ENCODE data around the gene ABAT. TPM values are rescaled to one million over a fixed set of nuclear protein-coding genes. Genes with fewer than 3 reads are reported as not detected.
"Not testable (repeated sequence)": the region's sequence is repeated elsewhere in the genome, so short reads cannot be mapped to it uniquely, and the experiment has no call there.

The ABAT gene
- total RNA-seq, 3 donors from 2014 or later: 12.1 to 25.5 (median 16.5) TPM

GRCh38 chr16:8797364-8798173 is 123.2 kb downstream of the ABAT start, which contains the start of the genes PMM2 and TMEM186:
Gene PMM2, plus strand, starts transcription at chr16:8797839. Its CDS starts 44 bp downstream, at chr16:8797883.
Gene TMEM186, minus strand, starts transcription at chr16:8797639. Its CDS starts 25 bp downstream, at chr16:8797614.
- H3K9me3 ChIP-seq: no peaks in the 10 kb centered on the region
- peaks cover 33% of the 10 kb centered on the region for H3K4me1 ChIP-seq (ENCODE audit: low read depth)
- H3K36me3 ChIP-seq (ENCODE audit: low read depth): no peaks in the 10 kb centered on the region
- intact Hi-C loops (cut with DNase I, micrococcal nuclease): no loop called here
- peak; percentile 97 for ATAC-seq
- DNase-seq: peak; percentile 96 to 98 (median 98)
- H3K4me3 ChIP-seq: peak within 1 kb of the TSS; percentile 74
- no peak for TF ChIP-seq CTCF (IDR thresholded peaks at IDR 0.05)

GRCh38 chr16:8798174-8798527 is 123.7 kb downstream of the ABAT start:
- peak; percentile 8 for ATAC-seq
- Histone ChIP-seq H3K4me3 (peak overlapping the region; percentile 74), H3K36me3 (ENCODE audit: low read depth) (no peaks in the 10 kb centered on the region), H3K9me3 (no peaks in the 10 kb centered on the region), H3K4me1 (ENCODE audit: low read depth) (peaks cover 33% of the 10 kb centered on the region)
- no peak for TF ChIP-seq CTCF (IDR thresholded peaks at IDR 0.05)
- intact Hi-C loops (cut with DNase I, micrococcal nuclease): no loop called here
- no peak for DNase-seq

GRCh38 chr16:8798535-8799157 is 124.2 kb downstream of the ABAT start:
- intact Hi-C loops (cut with DNase I, micrococcal nuclease): no loop called here

GRCh38 chr16:8801701-8802100 is 127.3 kb downstream of the ABAT start:
- peak; percentile 32 for ATAC-seq
- intact Hi-C loops (cut with DNase I, micrococcal nuclease): no loop called here
- Histone ChIP-seq H3K36me3 (ENCODE audit: low read depth) (no peaks in the 10 kb centered on the region), H3K4me1 (ENCODE audit: low read depth) (peaks cover 29% of the 10 kb centered on the region), H3K9me3 (no peaks in the 10 kb centered on the region), H3K4me3 (no peak overlapping the region)
- TF ChIP-seq CTCF (IDR thresholded peaks at IDR 0.05): no peak
- DNase-seq: no peak

More at GRCh38 chr16:8798535-8799157, 124.2 kb downstream of the ABAT start:
- peak; percentile 33 for ATAC-seq
- peaks cover 33% of the 10 kb centered on the region for H3K4me1 ChIP-seq (ENCODE audit: low read depth)
- no peaks in the 10 kb centered on the region for H3K9me3 ChIP-seq
- H3K4me3 ChIP-seq: peak overlapping the region; percentile 74
- DNase-seq: peak in 1 of 3 donors; percentile 28
- TF ChIP-seq CTCF (IDR thresholded peaks at IDR 0.05): no peak
- H3K36me3 ChIP-seq (ENCODE audit: low read depth): no peaks in the 10 kb centered on the region

- H3K4me3 ChIP-seq; ATAC-seq; DNase-seq; intact Hi-C loops (cut with DNase I, micrococcal nuclease); H3K9me3 ChIP-seq: not testable (repeated sequence)
- peaks cover 22% of the 10 kb centered on the region for H3K4me1 ChIP-seq (ENCODE audit: low read depth)
- H3K36me3 ChIP-seq (ENCODE audit: low read depth): peaks cover 13% of the 10 kb centered on the region
These were observed 129.3 kb downstream of the ABAT start for GRCh38 chr16:8803733-8804132.

GRCh38 chr16:8804313-8804712 is 129.9 kb downstream of the ABAT start:
- ATAC-seq: no peak
- intact Hi-C loops (cut with DNase I, micrococcal nuclease): no loop called here

More at GRCh38 chr16:8804313-8804712, 129.9 kb downstream of the ABAT start:
- Histone ChIP-seq H3K4me3 (no peak overlapping the region), H3K9me3 (no peaks in the 10 kb centered on the region), H3K36me3 (ENCODE audit: low read depth) (peaks cover 13% of the 10 kb centered on the region), H3K4me1 (ENCODE audit: low read depth) (peaks cover 18% of the 10 kb centered on the region)
- TF ChIP-seq CTCF (IDR thresholded peaks at IDR 0.05): no peak
- no peak for DNase-seq
